Activated CD4-positive, alpha-beta T cell treated with anti-CD3 and anti-CD28 coated beads, Interleukin-10, Interleukin-2, amounts not matched to agents 100 ng/mL and 50 ng/mL, durations not matched to agents 16 hours and 8 hours (primary cell): Measurements from ENCODE around the gene SIGLEC14.
A peak's percentile ranks its signal among the peaks of the same experiment; 100 is the strongest.
"Not testable (repeated sequence)": the region's sequence is repeated elsewhere in the genome, so short reads cannot be mapped to it uniquely, and the experiment has no call there.

Experiments
- DNase-seq: peaks from one replicate; pipeline ENCODE4 v3.0.0-alpha.2; 2020

SIGLEC14 gene

GRCh38 chr19:51668216-51668615, 21.6 kb upstream of the SIGLEC14 start:
- DNase-seq = no peak

DNA sequence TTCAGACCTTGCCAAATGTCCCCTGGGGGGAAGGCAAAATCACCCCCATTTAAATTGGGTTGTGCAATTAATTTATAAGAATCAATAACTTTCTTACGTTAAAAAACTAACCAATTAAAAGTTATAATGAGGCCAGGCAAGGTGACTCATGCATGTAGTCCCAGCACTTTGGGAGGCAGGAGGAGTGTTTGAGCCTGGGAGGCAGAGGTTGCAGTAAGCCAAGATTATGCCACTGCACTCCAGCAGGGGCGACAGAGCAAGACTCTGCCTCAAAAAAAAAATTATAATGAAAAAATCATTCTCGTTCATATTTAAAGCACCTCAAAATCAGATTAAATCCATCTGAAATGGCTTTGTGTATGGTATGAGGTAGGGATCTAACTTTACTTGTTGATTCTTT, 18.4 kb upstream of the SIGLEC14 start:
- DNase-seq = no peak

DNA sequence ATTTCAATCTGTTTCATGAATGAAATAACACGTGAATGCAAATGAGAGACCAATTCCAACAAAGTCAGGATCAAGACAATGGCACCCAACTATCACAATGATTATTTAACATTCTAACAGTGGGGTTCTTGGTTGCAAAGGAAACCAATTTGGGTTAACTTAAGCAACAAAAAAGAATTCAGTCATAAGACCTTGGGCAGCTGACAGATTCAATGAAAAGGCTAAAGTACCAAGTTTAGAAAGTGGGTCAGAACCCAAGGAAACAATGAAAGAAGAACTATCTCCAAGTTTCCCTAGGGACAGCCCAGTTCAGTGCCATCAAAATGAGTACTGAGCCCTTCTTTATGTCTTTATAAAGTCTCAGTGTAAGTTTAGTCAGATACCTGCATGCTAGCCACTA, 17.5 kb upstream of the SIGLEC14 start:
- DNase-seq = no peak

DNA sequence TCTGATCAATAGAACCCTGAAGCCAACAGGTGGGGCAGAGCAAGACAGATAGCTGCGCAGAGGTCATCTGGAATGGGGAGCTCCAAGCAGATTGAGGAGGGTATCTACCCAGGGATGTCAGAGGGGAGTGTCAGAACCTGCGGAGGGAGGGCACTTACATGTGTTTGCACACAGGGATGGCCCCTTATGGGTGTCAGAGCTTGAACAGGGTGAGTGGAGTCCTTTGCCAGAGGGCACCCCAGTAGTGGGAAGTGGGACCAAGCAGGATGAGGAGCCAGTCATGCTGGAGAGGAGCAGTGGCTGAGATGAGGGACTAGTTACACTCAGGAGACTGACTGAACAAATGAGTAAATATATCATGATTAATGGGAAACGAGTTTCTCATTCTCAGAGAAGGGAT, 17.0 kb upstream of the SIGLEC14 start:
- no peak for DNase-seq

DNA sequence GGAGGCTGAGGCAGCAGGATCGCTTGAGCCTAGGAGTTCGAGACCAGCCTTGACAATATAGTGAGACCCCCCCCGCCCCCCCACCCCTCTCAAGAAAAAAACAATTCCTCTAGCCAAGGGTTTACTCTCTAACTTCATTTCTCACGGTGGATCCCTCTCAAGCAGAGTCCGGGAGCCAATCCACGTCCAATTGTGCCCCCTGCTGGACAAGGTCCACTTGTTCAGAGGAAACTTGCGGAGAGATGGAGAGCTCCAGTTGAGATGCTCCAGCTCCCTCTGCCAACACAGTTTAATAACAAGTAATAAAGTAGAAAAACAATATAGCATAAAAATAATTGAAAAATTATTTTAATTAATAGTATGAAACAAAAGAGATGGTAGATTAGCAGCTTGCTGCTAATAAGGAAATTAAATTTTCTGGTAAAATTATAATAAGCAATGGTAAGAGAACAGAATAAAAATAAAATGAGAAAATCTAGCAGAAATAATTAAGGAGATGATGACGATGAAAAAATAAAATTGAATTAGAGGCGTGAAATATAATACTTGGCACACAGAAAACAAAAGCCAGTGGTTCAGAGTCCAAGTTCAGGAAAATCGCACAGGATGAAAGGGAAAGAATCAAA, 14.5 kb upstream of the SIGLEC14 start:
- DNase-seq = peak; percentile 72

GRCh38 chr19:51654783-51655182, 8.2 kb upstream of the SIGLEC14 start:
- DNase-seq = no peak

GRCh38 chr19:51653162-51653561, 6.5 kb upstream of the SIGLEC14 start:
- no peak for DNase-seq

- DNase-seq = no peak
These were observed 5.6 kb upstream of the SIGLEC14 start for GRCh38 chr19:51652266-51652665.

GRCh38 chr19:51651216-51651846, 4.7 kb upstream of the SIGLEC14 start:
- DNase-seq = no peak

DNA sequence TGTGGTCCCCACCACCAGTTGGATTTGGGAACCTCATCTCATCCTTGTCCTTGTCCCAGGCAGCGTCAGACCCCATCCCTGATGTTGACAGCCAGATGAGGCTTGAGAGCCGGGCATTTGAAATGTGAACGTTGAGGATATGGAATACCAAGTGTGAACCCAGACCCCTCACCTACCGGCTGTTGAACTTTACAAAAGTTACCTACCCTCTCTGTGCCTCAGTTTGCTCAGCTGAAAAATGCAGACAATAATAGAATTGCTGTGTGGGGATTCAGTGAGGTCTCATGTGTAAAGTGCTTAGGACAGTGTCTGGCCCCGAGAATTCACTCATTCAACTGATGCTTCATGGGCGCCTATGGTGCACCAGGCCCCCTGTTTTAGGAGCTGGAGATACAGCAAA, 693 bp upstream of the SIGLEC14 start:
- no peak for DNase-seq

- no peak for DNase-seq
These were observed 1.9 kb downstream of the SIGLEC14 start for GRCh38 chr19:51644636-51645271.

DNA sequence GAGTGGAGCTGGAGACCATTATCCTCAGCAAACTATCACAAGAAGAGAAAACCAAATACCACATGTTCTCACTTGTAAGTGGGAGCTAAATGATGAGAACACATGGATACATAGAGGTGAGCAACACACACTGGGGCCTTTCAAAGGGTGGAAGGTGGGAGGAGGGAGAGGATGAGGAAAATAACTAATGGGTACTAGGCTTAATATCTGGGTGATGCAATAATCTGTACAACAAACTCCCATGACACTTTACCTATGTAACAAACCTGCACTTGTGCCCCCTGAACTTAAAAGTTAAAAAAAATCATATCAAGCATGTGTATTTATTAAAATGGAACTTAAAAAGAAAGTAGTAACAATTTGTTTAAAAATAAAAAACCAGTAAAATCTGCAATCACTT, 5.0 kb downstream of the SIGLEC14 start:
- DNase-seq = no peak

- DNase-seq = no peak
These were observed 6.2 kb downstream of the SIGLEC14 start for GRCh38 chr19:51640386-51640785.

DNA sequence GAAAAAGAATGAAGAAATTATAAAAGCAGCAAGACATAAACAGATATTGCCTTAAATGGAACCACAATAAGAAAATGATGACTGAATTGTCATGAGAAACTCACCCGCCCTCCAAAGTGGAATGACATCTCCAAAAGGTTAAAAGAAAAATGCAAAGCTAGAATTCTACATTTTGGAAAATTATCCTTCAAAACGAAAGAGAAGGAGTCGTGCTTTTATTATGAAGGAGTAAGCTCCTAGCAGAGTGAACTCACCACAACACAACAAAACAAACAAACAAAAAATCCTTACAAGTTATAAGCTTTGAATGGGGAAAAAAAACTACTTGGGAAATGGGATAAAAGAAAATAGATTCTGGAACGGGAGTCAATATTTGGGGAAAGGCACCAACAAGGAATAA, 6.7 kb downstream of the SIGLEC14 start:
- no peak for DNase-seq

GRCh38 chr19:51637362-51637978, 9.2 kb downstream of the SIGLEC14 start:
- DNase-seq = no peak

DNA sequence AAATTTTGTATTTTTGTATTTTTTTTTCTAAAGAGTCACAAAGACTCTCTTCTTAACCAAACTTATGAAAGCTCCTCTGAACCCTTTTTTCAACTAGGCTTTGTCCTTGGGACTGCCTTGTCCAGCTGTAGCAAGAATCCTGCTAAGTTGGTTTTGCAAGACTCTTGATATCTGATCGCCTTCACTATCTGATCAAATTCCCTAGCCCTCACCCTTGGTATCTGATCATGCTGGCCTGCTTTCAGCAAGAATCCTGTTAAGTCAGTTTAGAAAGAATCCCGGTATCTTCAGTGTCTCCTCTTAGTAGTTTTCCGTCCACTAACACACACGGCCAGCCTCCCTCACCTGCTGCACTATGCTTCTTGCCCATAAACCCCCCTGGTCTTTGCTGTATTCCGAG, 14.5 kb downstream of the SIGLEC14 start:
- no peak for DNase-seq

DNA sequence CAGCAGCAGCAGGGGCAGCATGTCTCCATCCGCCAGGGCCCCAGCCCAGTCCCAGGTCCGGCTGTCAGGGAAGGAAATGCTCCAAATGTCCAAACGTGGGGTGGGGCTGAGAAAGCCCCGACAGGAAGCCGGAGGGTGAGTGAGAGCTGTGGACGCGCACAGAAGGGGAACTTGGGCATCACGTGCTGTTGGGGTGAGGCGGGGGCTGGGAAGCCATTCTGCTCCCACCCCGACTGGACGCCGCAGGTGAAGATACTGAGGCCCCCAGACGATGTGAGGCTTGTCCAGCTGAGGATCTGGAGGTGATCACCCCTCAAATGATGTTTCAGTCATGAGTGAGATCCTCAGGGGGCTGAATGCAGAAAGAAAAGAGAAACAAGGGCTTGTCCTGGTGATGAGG, 16.3 kb downstream of the SIGLEC14 start, which contains the start of gene SIGLEC5:
SIGLEC5 (minus strand) TSS at position 87 of the 400 bp plus-strand sequence; CDS start at position 21, 66 bp downstream.
- not testable (repeated sequence) for DNase-seq

- no peak for DNase-seq
These were observed 18.3 kb downstream of the SIGLEC14 start for GRCh38 chr19:51628153-51628939.

DNA sequence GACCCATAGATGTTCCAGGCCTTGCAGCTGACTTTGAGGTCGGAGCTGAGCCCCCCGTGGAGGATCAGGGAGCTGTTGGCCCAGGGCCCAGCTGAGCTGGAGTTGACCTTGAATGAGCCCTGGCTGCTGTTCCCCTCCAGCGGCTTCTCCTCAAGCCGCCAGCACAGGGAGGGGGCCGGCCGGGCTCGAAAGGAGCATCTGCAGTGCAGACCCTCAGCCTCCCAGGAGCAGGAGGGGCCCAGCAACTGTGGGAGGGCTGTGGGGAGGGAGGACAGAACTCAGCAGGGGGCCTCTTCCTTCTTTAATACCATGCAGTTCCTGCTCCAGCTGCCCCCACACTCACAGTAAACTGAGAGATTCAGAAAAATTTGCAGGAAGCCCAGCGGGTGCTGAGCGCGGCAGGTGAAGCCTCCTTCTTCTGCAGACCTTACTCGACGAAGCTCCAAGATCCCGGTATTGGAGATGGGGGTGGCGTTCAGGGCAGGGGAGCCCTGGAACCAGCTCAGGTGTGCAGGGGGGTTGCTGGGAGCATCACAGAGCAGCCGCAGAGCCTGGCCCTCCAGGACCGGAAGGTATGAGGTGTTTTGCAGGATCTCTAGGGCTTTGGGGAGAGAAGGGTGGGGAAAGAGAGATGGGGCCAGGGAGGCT, 19.0 kb downstream of the SIGLEC14 start:
- no peak for DNase-seq

DNA sequence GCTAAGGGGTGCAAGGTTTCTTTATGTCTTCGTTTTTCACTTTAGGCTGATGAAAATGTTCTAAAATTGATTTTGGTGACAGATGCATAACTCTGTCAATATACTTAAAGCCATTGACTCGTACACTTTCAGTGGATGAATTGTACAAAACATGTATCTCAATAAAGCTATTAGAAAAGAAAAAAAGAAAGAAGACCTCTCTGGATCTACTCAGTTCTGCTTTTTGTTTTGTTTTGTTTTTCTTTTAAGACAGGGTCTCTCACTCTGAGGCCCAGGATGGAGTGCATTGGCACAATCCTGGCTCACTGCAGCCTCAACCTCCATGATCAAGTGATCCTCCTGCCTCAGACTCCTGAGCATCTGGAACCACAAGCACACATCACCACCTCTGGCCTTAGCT, 19.9 kb downstream of the SIGLEC14 start:
- DNase-seq = no peak

GRCh38 chr19:51621178-51621577, 25.4 kb downstream of the SIGLEC14 start:
- DNase-seq = no peak

GRCh38 chr19:51615991-51616390, 30.6 kb downstream of the SIGLEC14 start:
- no peak for DNase-seq

DNA sequence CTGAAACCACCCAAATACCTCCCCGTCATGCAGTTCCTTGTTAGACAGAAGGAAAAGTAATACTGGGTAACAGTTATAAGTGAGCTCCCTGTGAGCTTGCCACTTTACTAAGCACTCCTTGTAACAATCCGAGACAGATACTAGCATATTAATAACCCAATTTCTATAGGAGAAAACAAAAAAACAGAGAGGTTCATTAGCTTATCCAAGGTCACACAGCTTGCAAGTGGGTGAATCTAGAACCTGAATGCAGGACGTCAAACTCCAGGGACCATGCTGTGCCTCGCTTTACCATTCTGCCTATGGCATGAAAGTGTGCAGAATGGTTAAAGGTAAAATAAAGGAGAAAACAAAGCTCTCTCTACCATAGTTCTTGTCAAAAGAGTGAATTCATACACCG, 31.8 kb downstream of the SIGLEC14 start:
- no peak for DNase-seq
